Measurements from ENCODE around the gene PRSS57. TPM values are rescaled to one million over a fixed set of nuclear protein-coding genes. Genes with fewer than 3 reads are reported as not detected.

The PRSS57 gene
- total and polyA plus RNA-seq, 12 donors, result 0.06 TPM; not detected in 11

DNA sequence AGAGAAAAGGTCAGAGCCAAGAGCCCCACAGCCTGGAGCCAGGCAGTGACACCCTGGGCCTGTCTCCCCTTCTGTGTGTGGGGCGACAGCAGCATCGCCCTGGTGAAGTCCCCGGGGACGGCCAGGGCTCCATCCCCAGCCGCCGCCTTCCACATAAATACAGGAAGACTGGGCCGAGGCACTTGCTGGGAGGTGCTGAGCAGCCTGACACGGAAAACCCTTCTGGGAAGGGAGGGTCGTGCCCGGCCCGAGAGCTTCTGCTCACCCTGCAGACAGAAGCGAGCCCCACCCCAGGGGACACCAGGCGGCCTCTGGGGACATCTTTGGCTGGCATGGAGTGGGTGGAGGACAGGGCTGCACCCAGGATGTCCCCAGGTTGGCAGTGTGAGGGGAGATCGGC, 50.5 kb downstream of the PRSS57 start:
- Histone ChIP-seq H3K4me1 (no peaks in the 10 kb centered on the region), H3K4me3 (no peak overlapping the region), H3K36me3 (peaks cover 3 to 51% (median 29%) of the 10 kb centered on the region in 9 donors), H3K9me3 (no peaks in the 10 kb centered on the region), H3K27me3 (peaks cover 0 to 5% (median 0%) of the 10 kb centered on the region in 7 donors), H3K27ac (no peak overlapping the region)
- 87 to 89% methylated on average over 14 of the region's 14 CpGs for WGBS, 2 donors
- TF ChIP-seq, protein P1, sequence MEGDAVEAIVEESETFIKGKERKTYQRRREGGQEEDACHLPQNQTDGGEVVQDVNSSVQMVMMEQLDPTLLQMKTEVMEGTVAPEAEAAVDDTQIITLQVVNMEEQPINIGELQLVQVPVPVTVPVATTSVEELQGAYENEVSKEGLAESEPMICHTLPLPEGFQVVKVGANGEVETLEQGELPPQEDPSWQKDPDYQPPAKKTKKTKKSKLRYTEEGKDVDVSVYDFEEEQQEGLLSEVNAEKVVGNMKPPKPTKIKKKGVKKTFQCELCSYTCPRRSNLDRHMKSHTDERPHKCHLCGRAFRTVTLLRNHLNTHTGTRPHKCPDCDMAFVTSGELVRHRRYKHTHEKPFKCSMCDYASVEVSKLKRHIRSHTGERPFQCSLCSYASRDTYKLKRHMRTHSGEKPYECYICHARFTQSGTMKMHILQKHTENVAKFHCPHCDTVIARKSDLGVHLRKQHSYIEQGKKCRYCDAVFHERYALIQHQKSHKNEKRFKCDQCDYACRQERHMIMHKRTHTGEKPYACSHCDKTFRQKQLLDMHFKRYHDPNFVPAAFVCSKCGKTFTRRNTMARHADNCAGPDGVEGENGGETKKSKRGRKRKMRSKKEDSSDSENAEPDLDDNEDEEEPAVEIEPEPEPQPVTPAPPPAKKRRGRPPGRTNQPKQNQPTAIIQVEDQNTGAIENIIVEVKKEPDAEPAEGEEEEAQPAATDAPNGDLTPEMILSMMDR (IDR thresholded peaks at IDR 0.05), result no peak
- no peak for DNase-seq
- no peak for ATAC-seq
- intact Hi-C loops (cut with DNase I), result no loop called here

DNA sequence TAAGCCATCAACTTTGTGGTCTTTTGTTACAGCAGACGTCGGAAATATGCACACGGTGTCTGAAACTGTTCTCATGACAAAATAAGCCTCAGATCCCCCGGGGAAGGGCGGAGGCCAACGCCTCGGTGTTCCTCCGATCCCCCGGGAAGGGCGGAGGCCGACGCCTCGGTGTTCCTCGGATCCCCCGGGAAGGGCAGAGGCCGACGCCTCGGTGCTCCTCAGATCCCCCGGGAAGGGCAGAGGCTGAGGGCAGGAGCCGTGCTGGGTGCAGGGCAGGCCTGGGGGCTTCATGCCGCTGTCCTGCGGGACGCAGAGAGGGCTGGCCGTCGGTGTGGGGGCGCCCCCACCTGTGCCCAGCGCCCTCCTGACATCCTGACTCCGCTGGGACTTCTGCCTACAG, 50.9 kb downstream of the PRSS57 start:
- Histone ChIP-seq H3K27ac (no peak overlapping the region), H3K4me3 (no peak overlapping the region), H3K4me1 (peaks cover 0 to 2% (median under 1%) of the 10 kb centered on the region in 9 donors), H3K27me3 (peaks cover 0 to 5% (median 0%) of the 10 kb centered on the region in 7 donors), H3K9me3 (no peaks in the 10 kb centered on the region), H3K36me3 (peaks cover 1 to 47% (median 26%) of the 10 kb centered on the region in 9 donors)
- intact Hi-C loops (cut with DNase I), result no loop called here
- ATAC-seq, result no peak
- WGBS, 2 donors, result 65 to 69% methylated on average over 28 of the region's 28 CpGs
- DNase-seq, result no peak
- TF ChIP-seq, protein P1 (IDR thresholded peaks at IDR 0.05), result no peak

DNA sequence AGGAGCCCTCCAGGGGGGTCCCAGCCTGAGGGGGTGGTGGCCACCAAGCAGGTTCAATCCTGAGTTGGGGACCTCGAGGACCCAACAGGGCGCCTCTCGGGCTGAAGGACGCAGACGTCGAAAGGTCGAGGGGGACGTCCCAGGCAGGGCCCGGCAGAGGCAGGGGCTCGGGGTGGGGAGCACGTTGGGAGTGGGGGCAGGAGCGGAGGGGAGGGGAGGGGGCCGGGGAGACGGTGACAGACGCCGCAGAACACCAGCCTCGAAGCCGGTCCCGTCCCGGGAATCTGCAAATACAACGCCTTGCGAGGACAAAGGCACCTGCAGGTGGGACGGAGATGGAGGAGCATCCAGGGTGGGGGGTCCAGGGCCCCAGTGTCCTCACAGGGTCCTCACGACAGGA, 51.5 kb downstream of the PRSS57 start:
- no peak for DNase-seq
- H3K9me3 ChIP-seq, result no peaks in the 10 kb centered on the region
- ATAC-seq, result no peak
- TF ChIP-seq, protein P1 (IDR thresholded peaks at IDR 0.05), result no peak
- H3K27ac ChIP-seq, result no peak overlapping the region
- peaks cover 4 to 8% (median 7%) of the 10 kb centered on the region in 9 donors for H3K4me1 ChIP-seq
- H3K4me3 ChIP-seq, result no peak overlapping the region
- WGBS, 2 donors, result 91% methylated on average over 22 to 24 of the region's 24 CpGs
- H3K36me3 ChIP-seq, result peaks cover 0 to 41% (median 20%) of the 10 kb centered on the region in 9 donors
- intact Hi-C loops (cut with DNase I), result no loop called here
- H3K27me3 ChIP-seq, result peaks cover 0 to 10% (median 0%) of the 10 kb centered on the region in 7 donors

DNA sequence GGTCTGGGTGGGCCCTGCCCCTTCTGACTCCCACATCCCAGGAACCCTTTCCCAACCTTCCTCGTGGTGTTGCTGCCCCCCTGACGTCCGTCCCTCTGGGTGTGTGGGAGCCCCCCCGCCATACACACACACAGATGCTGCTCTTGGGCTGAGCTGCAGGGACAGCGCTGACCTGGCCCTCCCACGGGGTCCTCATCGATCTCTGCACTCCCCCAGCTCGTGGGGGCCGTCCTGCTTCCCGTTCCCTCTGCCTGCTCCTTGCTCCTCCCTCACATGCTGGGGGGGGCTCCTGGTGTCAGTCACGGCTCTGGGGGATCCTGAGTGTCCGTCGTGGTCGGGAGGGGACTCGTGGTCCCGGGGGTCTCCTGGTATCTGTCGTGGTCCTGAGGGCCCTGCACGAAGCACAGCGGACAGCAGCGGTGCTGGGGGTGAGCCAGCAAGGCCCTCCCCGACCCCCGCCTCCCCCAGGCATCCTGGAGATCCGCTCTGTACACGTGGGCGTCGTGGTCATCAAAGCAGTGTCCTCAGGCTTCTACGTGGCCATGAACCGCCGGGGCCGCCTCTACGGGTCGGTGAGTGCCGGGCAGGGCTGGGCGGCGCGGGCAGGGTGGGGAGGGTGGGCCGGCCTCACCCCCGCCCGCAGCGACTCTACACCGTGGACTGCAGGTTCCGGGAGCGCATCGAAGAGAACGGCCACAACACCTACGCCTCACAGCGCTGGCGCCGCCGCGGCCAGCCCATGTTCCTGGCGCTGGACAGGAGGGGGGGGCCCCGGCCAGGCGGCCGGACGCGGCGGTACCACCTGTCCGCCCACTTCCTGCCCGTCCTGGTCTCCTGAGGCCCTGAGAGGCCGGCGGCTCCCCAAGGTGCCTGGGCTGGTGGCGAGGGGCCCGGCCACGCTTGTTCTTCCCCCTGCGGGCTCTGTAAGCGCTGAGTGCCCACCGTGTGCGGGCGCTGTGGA, 52.2 kb downstream of the PRSS57 start:
- TF ChIP-seq, protein P1 (IDR thresholded peaks at IDR 0.05), result no peak
- WGBS, 2 donors, result 80 to 84% methylated on average over 64 to 70 of the region's 70 CpGs
- no peak overlapping the region for H3K4me3 ChIP-seq
- no peaks in the 10 kb centered on the region for H3K9me3 ChIP-seq
- no peak overlapping the region for H3K27ac ChIP-seq
- intact Hi-C loops (cut with DNase I), result no loop called here
- H3K4me1 ChIP-seq, result peaks cover 4 to 12% (median 10%) of the 10 kb centered on the region in 9 donors
- peaks cover 0 to 16% (median 0%) of the 10 kb centered on the region in 7 donors for H3K27me3 ChIP-seq
- no peak for DNase-seq
- peaks cover 0 to 34% (median 14%) of the 10 kb centered on the region in 9 donors for H3K36me3 ChIP-seq
- no peak for ATAC-seq
